Sigmoid colon (tissue), 7 donors: ENCODE measurements around the gene CLTCL1. TPM values are rescaled to one million over a fixed set of nuclear protein-coding genes. Genes with fewer than 3 reads are reported as not detected.

Experiments used
- DNase-seq: peaks from one replicate; pipeline ENCODE4 v3.0.0-alpha.2; 2019
- H3K27ac ChIP-seq, 4 donors: fragments of 200-600 bp; sonication (generic); one replicate each; pipeline ENCODE4 v1.5.1; 2016 to 2019; ENCODE audit warnings: mild to moderate bottlenecking in 1 of 4
- H3K27me3 ChIP-seq, 3 donors: fragments of 200-600 bp; sonication (generic); one replicate each; pipeline ENCODE4 v1.5.1; 2019; ENCODE audit warnings: mild to moderate bottlenecking in 1 of 3
- H3K36me3 ChIP-seq, 4 donors: fragments of 200-600 bp; sonication (generic); one replicate each; pipeline ENCODE4 v1.5.1; 2016 to 2019
- H3K4me1 ChIP-seq, 4 donors: fragments of 200-600 bp; sonication (generic); one replicate each; pipeline ENCODE4 v1.5.1; 2017 to 2019
- H3K4me3 ChIP-seq, 4 donors: fragments of 200-600 bp; sonication (generic); one replicate each; pipeline ENCODE4 v1.5.1; 2017 to 2019; ENCODE audit warnings: mild to moderate bottlenecking in 2 of 4, moderate library complexity in 1 of 4
- H3K9me3 ChIP-seq, 4 donors: fragments of 200-600 bp in 3 of 4; sonication (generic) in 3 of 4; one replicate each; pipeline versions ENCODE4 v1.5.1 to v1.6.1; 2013 to 2019
- EP300 ChIP-seq, 4 donors: sonication (generic); formaldehyde crosslinking; IDR thresholded peaks; one replicate each; pipeline ENCODE4 v1.6.1; 2017; ENCODE audit warnings: antibody characterized with exemption in 4 of 4
- POLR2A ChIP-seq, 2 donors: fragments of 450-650 bp; IDR thresholded peaks; one replicate each; pipeline ENCODE4 v1.6.1; 2016; ENCODE audit warnings: antibody characterized with exemption in 2 of 2, mild to moderate bottlenecking in 2 of 2, moderate library complexity in 2 of 2
- POLR2AphosphoS5 ChIP-seq, 4 donors: sonication (generic); formaldehyde crosslinking; IDR thresholded peaks; one replicate each; pipeline ENCODE4 v1.6.1; 2017; ENCODE audit warnings: antibody characterized with exemption in 4 of 4
- WGBS, 2 donors: extraction: QIAGEN DNeasy Blood & Tissue Kit; methylation state at CpG; one replicate each; pipeline ENCODE4 v1.1.7; 2013; 5-methylcytosine and 5-hydroxymethylcytosine counted together
- intact Hi-C: fragments of 100-400 bp; cut with DNase I; formaldehyde crosslinking; loops from one replicate; pipeline ENCODE4 v1.15.1; 2023
- polyA plus RNA-seq, 3 donors: library from polyadenylated mRNA; stranded (reverse); fragments of 200-250 nt; gene quantifications; one replicate each; pipeline ENCODE4 v1.2.3, GENCODE V29; 2013
- total RNA-seq, 4 donors: library from RNA; depleted of rRNA; stranded (reverse); fragments of >200 nt; gene quantifications; one replicate each; pipeline ENCODE4 v1.1.0, GENCODE V29; 2016
- TF ChIP-seq, protein P1 (sequence below), 4 experiments: fragments of 450-650 bp in 3 of 4; fragments of 200-600 bp in 1 of 4; IDR thresholded peaks; one replicate each; pipeline ENCODE4 v1.5.1; 2016 to 2019; ENCODE audit warnings: antibody characterized with exemption in 4 of 4, mild to moderate bottlenecking in 3 of 4, moderate library complexity in 2 of 4
- donor health status: healthy with polysubstance abuse.
- donor health status: Bipolar disorder and iron deficiency.
- donor health status: healthy.

The CLTCL1 gene
- total and polyA plus RNA-seq, 7 donors = 0.92 to 5.0 (median 2.4) TPM

DNA sequence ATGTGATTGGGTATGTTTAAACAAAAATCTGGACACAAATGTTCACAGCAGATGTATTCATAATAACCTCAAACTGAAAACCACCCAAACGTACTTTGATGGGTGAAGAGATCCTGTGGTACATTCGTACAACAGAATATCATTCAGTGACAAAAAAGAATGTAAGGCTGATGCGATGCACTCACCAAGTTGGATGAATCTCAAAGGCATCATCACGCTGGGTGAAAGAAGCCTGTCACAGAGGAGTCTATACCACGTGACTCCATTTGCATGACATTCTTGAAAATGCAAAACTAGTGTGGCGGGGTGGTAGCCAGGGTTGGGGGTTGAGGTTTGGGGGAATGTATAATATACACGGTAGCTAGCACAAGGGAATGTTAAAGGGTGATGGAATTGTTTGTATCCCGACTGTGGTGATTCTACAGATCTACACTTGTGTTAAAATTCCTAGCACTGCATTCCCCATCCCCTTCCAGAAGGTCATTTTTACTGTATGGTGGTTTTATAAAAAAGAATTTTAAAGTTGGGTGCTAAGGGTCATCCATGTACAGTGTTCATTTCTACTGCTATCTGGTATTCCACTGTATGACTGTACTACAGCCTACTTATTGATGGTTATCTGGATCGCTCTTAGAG, 78.0 kb downstream of the CLTCL1 start:
- H3K27ac ChIP-seq = no peak overlapping the region
- no peaks in the 10 kb centered on the region for H3K27me3 ChIP-seq
- TF ChIP-seq EP300 (IDR thresholded peaks at IDR 0.05) (no peak), POLR2AphosphoS5 (IDR thresholded peaks at IDR 0.05) (no peak), POLR2A (IDR thresholded peaks at IDR 0.05) (no peak)
- TF ChIP-seq, protein P1, sequence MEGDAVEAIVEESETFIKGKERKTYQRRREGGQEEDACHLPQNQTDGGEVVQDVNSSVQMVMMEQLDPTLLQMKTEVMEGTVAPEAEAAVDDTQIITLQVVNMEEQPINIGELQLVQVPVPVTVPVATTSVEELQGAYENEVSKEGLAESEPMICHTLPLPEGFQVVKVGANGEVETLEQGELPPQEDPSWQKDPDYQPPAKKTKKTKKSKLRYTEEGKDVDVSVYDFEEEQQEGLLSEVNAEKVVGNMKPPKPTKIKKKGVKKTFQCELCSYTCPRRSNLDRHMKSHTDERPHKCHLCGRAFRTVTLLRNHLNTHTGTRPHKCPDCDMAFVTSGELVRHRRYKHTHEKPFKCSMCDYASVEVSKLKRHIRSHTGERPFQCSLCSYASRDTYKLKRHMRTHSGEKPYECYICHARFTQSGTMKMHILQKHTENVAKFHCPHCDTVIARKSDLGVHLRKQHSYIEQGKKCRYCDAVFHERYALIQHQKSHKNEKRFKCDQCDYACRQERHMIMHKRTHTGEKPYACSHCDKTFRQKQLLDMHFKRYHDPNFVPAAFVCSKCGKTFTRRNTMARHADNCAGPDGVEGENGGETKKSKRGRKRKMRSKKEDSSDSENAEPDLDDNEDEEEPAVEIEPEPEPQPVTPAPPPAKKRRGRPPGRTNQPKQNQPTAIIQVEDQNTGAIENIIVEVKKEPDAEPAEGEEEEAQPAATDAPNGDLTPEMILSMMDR (IDR thresholded peaks at IDR 0.05) = no peak
- peaks cover 0 to 12% (median 5%) of the 10 kb centered on the region in 4 donors for H3K36me3 ChIP-seq
- no peaks in the 10 kb centered on the region for H3K4me1 ChIP-seq
- intact Hi-C loops = no loop called here
- 77 to 89% methylated on average over 9 of the region's 9 CpGs for WGBS, 2 donors
- no peaks in the 10 kb centered on the region for H3K9me3 ChIP-seq
- H3K4me3 ChIP-seq = no peak overlapping the region
- DNase-seq = no peak

DNA sequence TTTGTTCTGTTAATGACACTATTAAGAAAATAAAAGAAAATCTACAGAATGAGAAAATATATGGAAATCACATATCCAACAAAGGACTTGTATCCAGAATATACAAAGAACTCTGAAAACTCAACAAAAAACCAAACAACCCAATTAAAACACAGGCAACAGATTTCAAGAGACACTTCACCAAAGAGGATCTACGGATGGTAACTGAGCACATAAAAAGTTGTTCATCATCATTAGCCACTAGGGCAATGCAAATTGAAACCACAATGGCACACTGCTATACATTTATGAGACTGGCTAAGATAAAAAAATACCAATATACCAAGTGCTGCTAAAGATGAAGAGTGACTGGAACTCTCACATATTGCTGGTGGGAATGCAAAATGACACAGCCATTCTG, 78.5 kb downstream of the CLTCL1 start:
- intact Hi-C loops = no loop called here
- Histone ChIP-seq H3K4me1 (no peaks in the 10 kb centered on the region), H3K9me3 (no peaks in the 10 kb centered on the region), H3K27me3 (no peaks in the 10 kb centered on the region), H3K27ac (no peak overlapping the region), H3K4me3 (no peak overlapping the region), H3K36me3 (peaks cover 0 to 14% (median 7%) of the 10 kb centered on the region in 4 donors)
- no peak for DNase-seq
- WGBS, 2 donors = 74 to 90% methylated on average over 1 of the region's 1 CpG
- no peak for TF ChIP-seq POLR2AphosphoS5 (IDR thresholded peaks at IDR 0.05)
- no peak for TF ChIP-seq EP300 (IDR thresholded peaks at IDR 0.05)
- TF ChIP-seq POLR2A (IDR thresholded peaks at IDR 0.05) = no peak
- TF ChIP-seq, protein P1 (IDR thresholded peaks at IDR 0.05) = no peak

DNA sequence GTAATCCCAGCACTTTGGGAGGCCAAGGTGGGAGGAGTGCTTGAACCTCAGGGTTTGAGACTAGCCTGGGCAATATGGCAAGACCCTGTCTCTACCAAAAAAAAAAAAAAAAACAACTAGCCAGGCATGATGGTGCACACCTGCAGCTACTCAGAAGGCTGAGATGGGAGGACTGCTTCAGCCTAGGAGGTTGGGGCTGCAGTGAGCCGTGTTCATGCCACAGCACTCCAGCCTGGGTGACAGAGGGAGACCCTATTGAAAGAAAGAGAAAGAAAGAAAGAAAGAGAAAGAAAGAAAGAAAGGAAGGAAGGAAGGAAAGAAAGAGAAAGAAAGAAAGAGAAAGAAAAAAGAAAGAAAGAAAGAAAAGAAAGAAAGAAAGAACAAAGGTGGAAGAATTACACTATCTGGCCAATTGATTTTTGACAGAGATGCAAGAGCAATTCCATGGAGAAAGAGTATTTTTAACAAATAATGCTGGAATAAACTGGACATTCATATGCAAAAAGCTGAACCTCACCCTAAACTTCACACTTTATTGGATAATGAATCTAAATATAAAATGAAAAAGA, 79.1 kb downstream of the CLTCL1 start:
- no peak overlapping the region for H3K27ac ChIP-seq
- no peak for DNase-seq
- TF ChIP-seq EP300 (IDR thresholded peaks at IDR 0.05) (no peak), POLR2AphosphoS5 (IDR thresholded peaks at IDR 0.05) (no peak), POLR2A (IDR thresholded peaks at IDR 0.05) (no peak)
- TF ChIP-seq, protein P1 (IDR thresholded peaks at IDR 0.05) = no peak
- H3K27me3 ChIP-seq = no peaks in the 10 kb centered on the region
- peaks cover 0 to 14% (median 7%) of the 10 kb centered on the region in 4 donors for H3K36me3 ChIP-seq
- 90 to 95% methylated on average over 1 of the region's 1 CpG for WGBS, 2 donors
- H3K4me1 ChIP-seq = no peaks in the 10 kb centered on the region
- no peaks in the 10 kb centered on the region for H3K9me3 ChIP-seq
- intact Hi-C loops = no loop called here
- H3K4me3 ChIP-seq = no peak overlapping the region

DNA sequence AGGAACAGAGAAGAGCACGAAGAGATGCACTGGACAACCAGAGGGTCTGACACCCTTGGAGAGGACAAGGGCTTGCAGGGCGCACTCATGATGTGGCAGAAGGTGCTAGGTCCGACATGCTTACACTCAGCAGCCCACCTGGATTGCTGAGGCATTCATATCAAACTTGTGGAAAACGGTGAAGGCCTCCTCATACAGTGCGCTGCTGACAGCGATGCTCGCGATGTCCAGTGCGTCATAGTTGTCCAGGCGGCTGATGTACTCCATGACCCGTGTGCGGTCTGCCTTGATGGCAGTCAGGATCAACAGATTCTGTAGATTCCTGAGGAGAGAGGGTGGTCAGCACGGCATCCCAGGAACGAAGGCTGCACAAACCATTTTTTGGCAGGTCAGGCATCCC, 81.3 kb downstream of the CLTCL1 start:
- H3K27ac ChIP-seq = no peak overlapping the region
- intact Hi-C loops = no loop called here
- no peak for TF ChIP-seq POLR2A (IDR thresholded peaks at IDR 0.05)
- TF ChIP-seq POLR2AphosphoS5 (IDR thresholded peaks at IDR 0.05) = no peak
- TF ChIP-seq EP300 (IDR thresholded peaks at IDR 0.05) = no peak
- TF ChIP-seq, protein P1 (IDR thresholded peaks at IDR 0.05) = no peak
- 95 to 96% methylated on average over 14 of the region's 14 CpGs for WGBS, 2 donors
- H3K9me3 ChIP-seq = no peaks in the 10 kb centered on the region
- H3K27me3 ChIP-seq = no peaks in the 10 kb centered on the region
- H3K4me1 ChIP-seq = no peaks in the 10 kb centered on the region
- no peak for DNase-seq
- peaks cover 0 to 14% (median 7%) of the 10 kb centered on the region in 4 donors for H3K36me3 ChIP-seq
- no peak overlapping the region for H3K4me3 ChIP-seq
